H1 (cell line): ENCODE measurements around the gene SMOC2. TPM values are rescaled to one million over a fixed set of nuclear protein-coding genes. Genes with fewer than 3 reads are reported as not detected.

ENCODE experiments used
- CTCF ChIA-PET: fragments of 300-600 bp; sonication (Branson Sonifier 250); formaldehyde crosslinking; loops from one replicate; lab custom pipeline; 2021; ENCODE audit not compliant: partially characterized antibody; lab: Charles Lee
- POLR2A ChIA-PET: fragments of 300-600 bp; sonication (Branson Sonifier 250); formaldehyde crosslinking; loops from one replicate; lab custom pipeline; 2021; ENCODE audit warnings: inconsistent platforms; ENCODE audit not compliant: partially characterized antibody; lab: Charles Lee
- DNase-seq, 2 experiments: peaks; one replicate each; pipeline versions ENCODE4 v3.0.0 to v3.0.0-alpha.2; 2010 to 2022; ENCODE audit warnings: low spot score in 2 of 2, low read depth in 1 of 2, mixed read lengths in 1 of 2
- FAIRE-seq: peaks from 2 replicates; lab custom pipeline; 2011; peaks lifted over from hg19 to GRCh38; lab: Jason Lieb, UNC
- H2AFZ ChIP-seq: 2 replicates; pipeline ENCODE4 v1.8.1; 2012; ENCODE audit warnings: low read length, inconsistent platforms
- H2AK5ac ChIP-seq: 2 replicates; pipeline ENCODE4 v1.6.1; 2013; ENCODE audit warnings: low read depth, low read length
- H2BK120ac ChIP-seq: replicated peaks from 2 replicates; pipeline ENCODE3; 2013; ENCODE audit warnings: low read depth, low read length, inconsistent platforms
- H2BK12ac ChIP-seq: 2 replicates; pipeline ENCODE4 v1.6.1; 2013; ENCODE audit warnings: low read depth, low read length
- H2BK15ac ChIP-seq: 2 replicates; pipeline ENCODE4 v1.6.1; 2013; ENCODE audit warnings: low read length
- H2BK20ac ChIP-seq: 2 replicates; pipeline ENCODE4 v1.6.1; 2013; ENCODE audit warnings: low read length
- H2BK5ac ChIP-seq: 2 replicates; pipeline ENCODE4 v1.6.1; 2013; ENCODE audit warnings: low read depth, low read length
- H3K14ac ChIP-seq: 2 replicates; pipeline ENCODE4 v1.6.1; 2013; ENCODE audit warnings: inconsistent platforms; ENCODE audit not compliant: insufficient read length
- H3K18ac ChIP-seq: 2 replicates; pipeline ENCODE4 v1.6.1; 2013; ENCODE audit warnings: low read length; ENCODE audit errors: extremely low read depth
- H3K23ac ChIP-seq: 2 replicates; pipeline ENCODE4 v1.6.1; 2013; ENCODE audit warnings: inconsistent platforms; ENCODE audit not compliant: insufficient read length
- H3K23me2 ChIP-seq: 2 replicates; pipeline ENCODE4 v1.6.1; 2013; ENCODE audit warnings: low read depth, low read length
- H3K27ac ChIP-seq: 2 replicates; pipeline ENCODE4 v1.6.1; 2011; ENCODE audit warnings: low read depth, low read length, inconsistent platforms
- H3K27me3 ChIP-seq, 4 experiments: replicated peaks in 1 of 4; 1 replicate in 1 of 4; 2 replicates in 3 of 4; pipeline versions ENCODE4 v1.6.1 to v1.8.1; 2011 to 2013; ENCODE audit warnings: low read length in 3 of 4, mild to moderate bottlenecking in 3 of 4, inconsistent platforms in 2 of 4, mixed read lengths in 2 of 4, moderate library complexity in 1 of 4; ENCODE audit not compliant: control insufficient read depth in 3 of 4, insufficient read depth in 3 of 4; ENCODE audit errors: extremely low read depth in 1 of 4
- H3K36me3 ChIP-seq, 4 experiments: 2 replicates each; pipeline versions ENCODE4 v1.6.1 to v1.8.1; 2011 to 2013; ENCODE audit warnings: mild to moderate bottlenecking in 4 of 4, low read length in 3 of 4, moderate library complexity in 2 of 4, control low read depth in 1 of 4, inconsistent platforms in 1 of 4; ENCODE audit not compliant: insufficient read depth in 4 of 4, control insufficient read depth in 2 of 4
- H3K4ac ChIP-seq: replicated peaks from 2 replicates; pipeline ENCODE3; 2013; ENCODE audit warnings: low read length, low read depth, mixed read lengths, inconsistent platforms; ENCODE audit not compliant: insufficient read length
- H3K4me1 ChIP-seq, 4 experiments: replicated peaks in 1 of 4; 1 replicate in 1 of 4; 2 replicates in 3 of 4; pipeline versions ENCODE4 v1.6.1 to v1.8.1; 2011 to 2013; ENCODE audit warnings: low read length in 3 of 4, inconsistent platforms in 2 of 4, mixed read lengths in 1 of 4; ENCODE audit not compliant: insufficient read depth in 4 of 4, control insufficient read depth in 3 of 4
- H3K4me2 ChIP-seq, 2 experiments: 2 replicates each; pipeline versions ENCODE4 v1.6.1 to v1.8.1; 2011 to 2013; ENCODE audit warnings: low read depth in 2 of 2, low read length in 2 of 2, control low read depth in 1 of 2, inconsistent platforms in 1 of 2, mild to moderate bottlenecking in 1 of 2; ENCODE audit not compliant: insufficient read depth in 1 of 2
- H3K4me3 ChIP-seq, 4 experiments: fragments of 200-600, 300-600 bp in 1 of 4; sonication (generic), shearing (Covaris generic), sonication (Bioruptor Twin) in 1 of 4; 2 replicates each; pipeline versions ENCODE4 v1.5.1 to v1.8.1; 2011 to 2016; ENCODE audit warnings: low read length in 4 of 4, low read depth in 3 of 4, control low read depth in 2 of 4, inconsistent platforms in 2 of 4, mild to moderate bottlenecking in 2 of 4, mixed read lengths in 1 of 4, moderate library complexity in 1 of 4; ENCODE audit not compliant: insufficient read depth in 2 of 4; ENCODE audit errors: extremely low read depth in 1 of 4
- H3K56ac ChIP-seq: replicated peaks from 2 replicates; pipeline ENCODE3; 2013; ENCODE audit warnings: low read depth, mild to moderate bottlenecking, mixed read lengths, low read length, inconsistent platforms; ENCODE audit not compliant: insufficient read length
- H3K79me1 ChIP-seq: 2 replicates; pipeline ENCODE4 v1.6.1; 2013; ENCODE audit warnings: low read depth, low read length, control low read depth
- H3K79me2 ChIP-seq, 2 experiments: 2 replicates each; pipeline versions ENCODE4 v1.6.1 to v1.8.1; 2012 to 2013; ENCODE audit warnings: low read length in 2 of 2, mild to moderate bottlenecking in 2 of 2, inconsistent platforms in 1 of 2; ENCODE audit not compliant: insufficient read depth in 2 of 2, control insufficient read depth in 1 of 2
- H3K9ac ChIP-seq, 4 experiments: replicated peaks in 1 of 4; 1 replicate in 1 of 4; 2 replicates in 3 of 4; pipeline versions ENCODE4 v1.6.1 to v1.8.1; 2011 to 2013; ENCODE audit warnings: low read depth in 3 of 4, low read length in 3 of 4, control low read depth in 2 of 4, mild to moderate bottlenecking in 2 of 4, moderate library complexity in 2 of 4, inconsistent platforms in 1 of 4; ENCODE audit errors: extremely low read depth in 1 of 4
- H3K9me3 ChIP-seq, 2 experiments: 2 replicates each; pipeline versions ENCODE4 v1.6.1 to v1.8.1; 2012 to 2013; ENCODE audit warnings: mild to moderate bottlenecking in 2 of 2, moderate library complexity in 2 of 2, control low read depth in 1 of 2, inconsistent platforms in 1 of 2, low read depth in 1 of 2, low read length in 1 of 2, mixed read lengths in 1 of 2; ENCODE audit not compliant: insufficient read depth in 2 of 2
- H4K20me1 ChIP-seq, 2 experiments: replicated peaks in 1 of 2; 2 replicates each; pipeline versions ENCODE3 to v1.8.1; 2011 to 2013; ENCODE audit warnings: inconsistent platforms in 2 of 2, low read length in 2 of 2, mild to moderate bottlenecking in 1 of 2; ENCODE audit not compliant: insufficient read depth in 2 of 2, control insufficient read depth in 1 of 2
- H4K5ac ChIP-seq: 2 replicates; pipeline ENCODE4 v1.6.1; 2013; ENCODE audit warnings: low read length, low read depth, mixed read lengths, inconsistent platforms; ENCODE audit not compliant: insufficient read length
- H4K8ac ChIP-seq: 2 replicates; pipeline ENCODE4 v1.8.0; 2013; ENCODE audit warnings: mild to moderate bottlenecking, moderate library complexity, low read length, inconsistent platforms; ENCODE audit not compliant: insufficient read depth; ENCODE audit errors: extremely low read depth
- H4K91ac ChIP-seq: replicated peaks from 2 replicates; pipeline ENCODE3; 2013; ENCODE audit warnings: low read length, mixed read lengths, inconsistent platforms; ENCODE audit not compliant: insufficient read length
- CBX5 ChIP-seq: fragments of 300-800, 300-1000 bp; sonication (generic); IDR thresholded peaks from 2 replicates; pipeline ENCODE4 v1.7.1; 2016; ENCODE audit warnings: antibody characterized with exemption, low read length, low read depth
- GABPA ChIP-seq: IDR thresholded peaks from 2 replicates; pipeline ENCODE4 v1.6.1; 2011; ENCODE audit warnings: mild to moderate bottlenecking, low read length, moderate library complexity, borderline replicate concordance; ENCODE audit not compliant: insufficient read depth
- SIRT6 ChIP-seq: IDR thresholded peaks from one replicate; pipeline ENCODE4 v1.7.1; 2012; ENCODE audit warnings: low read length, inconsistent platforms
- WGBS, 2 experiments: shearing (Covaris generic) in 1 of 2; methylation state at CpG; one replicate each; pipeline versions ENCODE4 v1.1.6 to v1.1.7; 2013 to 2015; ENCODE audit warnings: low lambda C conversion rate in 2 of 2, mixed read lengths in 2 of 2, inconsistent platforms in 1 of 2, low coverage in 1 of 2, missing lambda C conversion rate in 1 of 2; ENCODE audit not compliant: insufficient replicate concordance in 2 of 2, insufficient coverage in 1 of 2, insufficient read length in 1 of 2; ENCODE audit errors: extremely low coverage in 1 of 2, missing lambda C conversion rate in 1 of 2; 5-methylcytosine and 5-hydroxymethylcytosine counted together
- polyA plus RNA-seq, 7 experiments: library from polyadenylated mRNA; depleted of rRNA in 3 of 7; stranded (reverse) in 5 of 7; unstranded in 2 of 7; fragments of >200 nt in 5 of 7; fragments of 200-250 nt in 2 of 7; gene quantifications; 1 replicate in 5 of 7; 2 replicates in 1 of 7; 4 replicates in 1 of 7; pipeline versions ENCODE4 v1.2.1 to v1.2.3, GENCODE V29; 2011 to 2013; ENCODE audit warnings: missing spikeins in 2 of 7, mixed read lengths in 2 of 7
- total RNA-seq: library from RNA; stranded (reverse); fragmentation: NEBNext Ultra II Directional; extraction: Animal tissue kit (Norgen Biotek cat#: 25700); gene quantifications from 2 replicates; pipeline ENCODE4 v1.2.1, GENCODE V29; 2021

SMOC2 gene
- total and polyA plus RNA-seq, 2 of the 8 experiments (the other 6 are each of a cell fraction or from before 2014, with no cell fraction given) = 7.7 to 8.5 TPM

GRCh38 chr6:168416531-168416930 is 24.5 kb upstream of the SMOC2 start:
- H3K23me2 ChIP-seq = no peaks in the 10 kb centered on the region
- CTCF ChIA-PET = interaction anchor here (0.7 to 2.5 kb wide), 6 partner anchors 9 to 56 kb away, joined by 3 to 10 read pairs (median 4); no protein-coding TSS in a partner anchor
- no peak overlapping the region for H2BK120ac ChIP-seq
- H3K79me2 ChIP-seq = no peaks in the 10 kb centered on the region
- DNase-seq (peak in 1 of 2 experiments; percentile 23), FAIRE-seq (no peak)
- H3K9ac ChIP-seq = no peak overlapping the region
- H3K4ac ChIP-seq = no peak overlapping the region
- H3K18ac ChIP-seq = no peak overlapping the region
- 92% methylated on average over 15 of the region's 15 CpGs; no CpG with 5 or more reads in 1 of the 2 experiments for WGBS, 2 experiments
- no peak overlapping the region for H2BK12ac ChIP-seq
- H2BK20ac ChIP-seq = no peak overlapping the region
- H4K20me1 ChIP-seq = no peaks in the 10 kb centered on the region
- H2AK5ac ChIP-seq = no peak overlapping the region
- H3K27ac ChIP-seq = no peak overlapping the region
- H3K9me3 ChIP-seq = no peaks in the 10 kb centered on the region
- H4K91ac ChIP-seq = no peak overlapping the region
- H3K14ac ChIP-seq = no peak overlapping the region
- H2BK15ac ChIP-seq = no peak overlapping the region
- no peak overlapping the region for H3K23ac ChIP-seq
- no peak for TF ChIP-seq CBX5
- TF ChIP-seq GABPA = no peak
- no peak for TF ChIP-seq SIRT6
- no peak overlapping the region for H2AFZ ChIP-seq
- no peaks in the 10 kb centered on the region for H3K79me1 ChIP-seq
- peaks cover 0 to 6% (median 1%) of the 10 kb centered on the region in 4 experiments; a peak in 4 of 7 replicates for H3K4me1 ChIP-seq
- no peak overlapping the region for H3K4me2 ChIP-seq
- no peaks in the 10 kb centered on the region for H3K36me3 ChIP-seq
- no peak overlapping the region for H4K5ac ChIP-seq
- H3K56ac ChIP-seq = no peak overlapping the region
- H3K4me3 ChIP-seq = no peak overlapping the region
- H2BK5ac ChIP-seq = no peak overlapping the region
- no peak overlapping the region for H4K8ac ChIP-seq
- H3K27me3 ChIP-seq = no peaks in the 10 kb centered on the region; a peak in 1 of 7 replicates
- POLR2A ChIA-PET = no interaction called here
